ENCODE measurements around the gene CD9.

The CD9 gene

GRCh38 chr12:6214633-6215032 is 14.4 kb downstream of the CD9 start:
- peaks cover 0 to 2% (median 0%) of the 10 kb centered on the region in 4 experiments for H3K36me3 ChIP-seq (ENCODE audit: control insufficient read depth in 4 of 4, insufficient read depth in 4 of 4, low read length in 3 of 4)
- WGBS (ENCODE audit: insufficient coverage) = 97% methylated on average over 5 of the region's 7 CpGs
- peaks cover 0 to 19% (median 4%) of the 10 kb centered on the region in 4 experiments for H3K4me1 ChIP-seq (ENCODE audit: control extremely low read depth in 1 of 4, control insufficient read depth in 4 of 4, insufficient read depth in 4 of 4, low read length in 3 of 4)
- H3K4me3 ChIP-seq (ENCODE audit: control insufficient read depth in 1 of 7, extremely low read depth in 1 of 7, insufficient read depth in 4 of 7, low read depth in 2 of 7, low read length in 6 of 7) = no peak overlapping the region
- no peak for DNase-seq
- no peaks in the 10 kb centered on the region for H3K27me3 ChIP-seq (replicated peaks in 2 of 5; ENCODE audit: control insufficient read depth in 4 of 5, insufficient read depth in 5 of 5, low read length in 4 of 5)
- no peaks in the 10 kb centered on the region for H3K9me3 ChIP-seq (ENCODE audit: control extremely low read depth in 1 of 5, control insufficient read depth in 4 of 5, insufficient read depth in 2 of 5, low read depth in 1 of 5, low read length in 4 of 5)
- CTCF ChIA-PET = interaction anchor here (1.3 to 2.6 kb wide), 3 partner anchors 9 to 176 kb away, joined by 3 to 8 read pairs (median 5); no protein-coding TSS in a partner anchor
- POLR2A ChIA-PET = interaction anchor here (1.6 kb wide), 1 partner anchor 15 kb away, joined by 4 read pairs; no protein-coding TSS in a partner anchor
- H3K27ac ChIP-seq (ENCODE audit: insufficient read depth in 1 of 2, low read depth in 1 of 2, low read length in 2 of 2, poor library complexity in 1 of 2, severe bottlenecking in 2 of 2) = no peak overlapping the region

- DNase-seq = no peak
- H3K27ac ChIP-seq (ENCODE audit: insufficient read depth in 1 of 2, low read depth in 1 of 2, low read length in 2 of 2, poor library complexity in 1 of 2, severe bottlenecking in 2 of 2) = no peak overlapping the region
- POLR2A ChIA-PET = interaction anchor here (1.6 kb wide), 1 partner anchor 15 kb away, joined by 4 read pairs; no protein-coding TSS in a partner anchor
- peaks cover 0 to 2% (median 0%) of the 10 kb centered on the region in 4 experiments for H3K36me3 ChIP-seq (ENCODE audit: control insufficient read depth in 4 of 4, insufficient read depth in 4 of 4, low read length in 3 of 4)
- CTCF ChIA-PET = interaction anchor here (1.5 kb wide), 1 partner anchor 177 kb away, joined by 3 read pairs; no protein-coding TSS in a partner anchor
- WGBS (ENCODE audit: insufficient coverage) = 95% methylated on average over 8 of the region's 10 CpGs
- H3K4me3 ChIP-seq (ENCODE audit: control insufficient read depth in 1 of 7, extremely low read depth in 1 of 7, insufficient read depth in 4 of 7, low read depth in 2 of 7, low read length in 6 of 7) = no peak overlapping the region
- peaks cover 0 to 19% (median 4%) of the 10 kb centered on the region in 4 experiments for H3K4me1 ChIP-seq (ENCODE audit: control extremely low read depth in 1 of 4, control insufficient read depth in 4 of 4, insufficient read depth in 4 of 4, low read length in 3 of 4)
- H3K27me3 ChIP-seq (replicated peaks in 2 of 5; ENCODE audit: control insufficient read depth in 4 of 5, insufficient read depth in 5 of 5, low read length in 4 of 5) = no peaks in the 10 kb centered on the region
- no peaks in the 10 kb centered on the region for H3K9me3 ChIP-seq (ENCODE audit: control extremely low read depth in 1 of 5, control insufficient read depth in 4 of 5, insufficient read depth in 2 of 5, low read depth in 1 of 5, low read length in 4 of 5)
Measured at GRCh38 chr12:6215120-6215807, 15.1 kb downstream of the CD9 start.

- Histone ChIP-seq H3K36me3 (ENCODE audit: control insufficient read depth in 4 of 4, insufficient read depth in 4 of 4, low read length in 3 of 4) (peaks cover 0 to 2% (median 0%) of the 10 kb centered on the region in 4 experiments), H3K4me1 (ENCODE audit: control extremely low read depth in 1 of 4, control insufficient read depth in 4 of 4, insufficient read depth in 4 of 4, low read length in 3 of 4) (peaks cover 0 to 19% (median 4%) of the 10 kb centered on the region in 4 experiments), H3K9me3 (ENCODE audit: control extremely low read depth in 1 of 5, control insufficient read depth in 4 of 5, insufficient read depth in 2 of 5, low read depth in 1 of 5, low read length in 4 of 5) (no peaks in the 10 kb centered on the region), H3K27me3 (replicated peaks in 2 of 5; ENCODE audit: control insufficient read depth in 4 of 5, insufficient read depth in 5 of 5, low read length in 4 of 5) (no peaks in the 10 kb centered on the region), H3K4me3 (ENCODE audit: control insufficient read depth in 1 of 7, extremely low read depth in 1 of 7, insufficient read depth in 4 of 7, low read depth in 2 of 7, low read length in 6 of 7) (peak overlapping the region in 1 of 7 experiments; percentile 19), H3K27ac (ENCODE audit: insufficient read depth in 1 of 2, low read depth in 1 of 2, low read length in 2 of 2, poor library complexity in 1 of 2, severe bottlenecking in 2 of 2) (no peak overlapping the region)
- peak in 2 of 3 donors; percentile 63 to 78 for DNase-seq
- ChIA-PET CTCF (interaction anchor here (1.5 kb wide), 1 partner anchor 177 kb away, joined by 3 read pairs; no protein-coding TSS in a partner anchor), POLR2A (interaction anchor here (1.6 kb wide), 1 partner anchor 14 kb away, joined by 4 read pairs; no protein-coding TSS in a partner anchor)
- 41% methylated on average over 5 of the region's 5 CpGs for WGBS (ENCODE audit: insufficient coverage)
Measured at GRCh38 chr12:6215932-6216494, 15.8 kb downstream of the CD9 start.

- H3K4me1 ChIP-seq (ENCODE audit: control extremely low read depth in 1 of 4, control insufficient read depth in 4 of 4, insufficient read depth in 4 of 4, low read length in 3 of 4) = peaks cover 0 to 19% (median 4%) of the 10 kb centered on the region in 4 experiments
- H3K36me3 ChIP-seq (ENCODE audit: control insufficient read depth in 4 of 4, insufficient read depth in 4 of 4, low read length in 3 of 4) = peaks cover 0 to 2% (median 0%) of the 10 kb centered on the region in 4 experiments
- H3K9me3 ChIP-seq (ENCODE audit: control extremely low read depth in 1 of 5, control insufficient read depth in 4 of 5, insufficient read depth in 2 of 5, low read depth in 1 of 5, low read length in 4 of 5) = no peaks in the 10 kb centered on the region
- no peaks in the 10 kb centered on the region for H3K27me3 ChIP-seq (replicated peaks in 2 of 5; ENCODE audit: control insufficient read depth in 4 of 5, insufficient read depth in 5 of 5, low read length in 4 of 5)
- 91% methylated on average over 4 of the region's 7 CpGs for WGBS (ENCODE audit: insufficient coverage)
- POLR2A ChIA-PET = no interaction called here
- CTCF ChIA-PET = no interaction called here
- H3K27ac ChIP-seq (ENCODE audit: insufficient read depth in 1 of 2, low read depth in 1 of 2, low read length in 2 of 2, poor library complexity in 1 of 2, severe bottlenecking in 2 of 2) = no peak overlapping the region
- DNase-seq = no peak
- no peak overlapping the region for H3K4me3 ChIP-seq (ENCODE audit: control insufficient read depth in 1 of 7, extremely low read depth in 1 of 7, insufficient read depth in 4 of 7, low read depth in 2 of 7, low read length in 6 of 7)
Measured at GRCh38 chr12:6216581-6216980, 16.4 kb downstream of the CD9 start.

GRCh38 chr12:6218347-6218925 is 18.2 kb downstream of the CD9 start:
- CTCF ChIA-PET = no interaction called here
- 91% methylated on average over 3 of the region's 6 CpGs for WGBS (ENCODE audit: insufficient coverage)
- no peak for DNase-seq
- H3K9me3 ChIP-seq (ENCODE audit: control extremely low read depth in 1 of 5, control insufficient read depth in 4 of 5, insufficient read depth in 2 of 5, low read depth in 1 of 5, low read length in 4 of 5) = no peaks in the 10 kb centered on the region
- H3K36me3 ChIP-seq (ENCODE audit: control insufficient read depth in 4 of 4, insufficient read depth in 4 of 4, low read length in 3 of 4) = no peaks in the 10 kb centered on the region
- no peak overlapping the region for H3K4me3 ChIP-seq (ENCODE audit: control insufficient read depth in 1 of 7, extremely low read depth in 1 of 7, insufficient read depth in 4 of 7, low read depth in 2 of 7, low read length in 6 of 7)
- no peaks in the 10 kb centered on the region for H3K27me3 ChIP-seq (replicated peaks in 2 of 5; ENCODE audit: control insufficient read depth in 4 of 5, insufficient read depth in 5 of 5, low read length in 4 of 5)
- peaks cover 0 to 19% (median 4%) of the 10 kb centered on the region in 4 experiments for H3K4me1 ChIP-seq (ENCODE audit: control extremely low read depth in 1 of 4, control insufficient read depth in 4 of 4, insufficient read depth in 4 of 4, low read length in 3 of 4)
- POLR2A ChIA-PET = no interaction called here
- H3K27ac ChIP-seq (ENCODE audit: insufficient read depth in 1 of 2, low read depth in 1 of 2, low read length in 2 of 2, poor library complexity in 1 of 2, severe bottlenecking in 2 of 2) = no peak overlapping the region

GRCh38 chr12:6219980-6220379 is 19.8 kb downstream of the CD9 start:
- CTCF ChIA-PET = interaction anchor here (0.9 to 1.6 kb wide), 3 partner anchors 14 to 21 kb away, joined by 3 read pairs; no protein-coding TSS in a partner anchor
- WGBS (ENCODE audit: insufficient coverage) = 92% methylated on average over 5 of the region's 6 CpGs
- no peak for DNase-seq
- H3K9me3 ChIP-seq (ENCODE audit: control extremely low read depth in 1 of 5, control insufficient read depth in 4 of 5, insufficient read depth in 2 of 5, low read depth in 1 of 5, low read length in 4 of 5) = no peaks in the 10 kb centered on the region
- no peak overlapping the region for H3K4me3 ChIP-seq (ENCODE audit: control insufficient read depth in 1 of 7, extremely low read depth in 1 of 7, insufficient read depth in 4 of 7, low read depth in 2 of 7, low read length in 6 of 7)
- POLR2A ChIA-PET = no interaction called here
- H3K4me1 ChIP-seq (ENCODE audit: control extremely low read depth in 1 of 4, control insufficient read depth in 4 of 4, insufficient read depth in 4 of 4, low read length in 3 of 4) = peaks cover 0 to 19% (median 4%) of the 10 kb centered on the region in 4 experiments
- H3K27me3 ChIP-seq (replicated peaks in 2 of 5; ENCODE audit: control insufficient read depth in 4 of 5, insufficient read depth in 5 of 5, low read length in 4 of 5) = no peaks in the 10 kb centered on the region
- H3K27ac ChIP-seq (ENCODE audit: insufficient read depth in 1 of 2, low read depth in 1 of 2, low read length in 2 of 2, poor library complexity in 1 of 2, severe bottlenecking in 2 of 2) = no peak overlapping the region
- H3K36me3 ChIP-seq (ENCODE audit: control insufficient read depth in 4 of 4, insufficient read depth in 4 of 4, low read length in 3 of 4) = no peaks in the 10 kb centered on the region

All from common myeloid progenitor, CD34-positive (primary cell).